ENCODE data around the gene RPAP3. TPM values are rescaled to one million over a fixed set of nuclear protein-coding genes. Genes with fewer than 3 reads are reported as not detected.
"Not testable (repeated sequence)": the region's sequence is repeated elsewhere in the genome, so short reads cannot be mapped to it uniquely, and the experiment has no call there.

Gene RPAP3
- total RNA-seq, 1 experiment from 2014 or later: 19.5 TPM

DNA sequence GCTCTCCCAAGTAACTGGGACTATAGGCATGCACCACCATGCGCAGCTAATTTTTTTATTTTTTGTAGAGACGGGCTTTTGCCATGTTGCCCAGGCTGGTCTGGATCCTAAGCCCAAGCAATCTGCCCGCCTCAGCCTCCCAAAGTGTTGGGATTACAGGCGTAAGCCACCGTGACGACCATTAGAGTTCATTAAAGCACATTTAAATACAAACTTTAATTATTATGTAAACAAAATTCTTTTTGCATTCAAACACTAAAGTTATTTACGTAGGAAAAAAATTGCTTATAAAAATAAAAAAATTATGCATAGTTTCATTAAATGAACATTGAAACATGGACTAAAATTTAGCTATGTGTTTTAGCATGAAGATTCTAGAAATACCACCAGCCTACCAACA lies 7.2 kb downstream of the RPAP3 start:
- H3K27me3 ChIP-seq (ENCODE audit: control insufficient read depth, insufficient read depth, low read length): no peaks in the 10 kb centered on the region
- no peak for DNase-seq
- peaks cover 3% of the 10 kb centered on the region for H3K36me3 ChIP-seq (replicated peaks; ENCODE audit: control insufficient read depth, insufficient read depth, low read length)
- no peak overlapping the region for H3K4me3 ChIP-seq (ENCODE audit: insufficient read depth, low read depth, low read length)

DNA sequence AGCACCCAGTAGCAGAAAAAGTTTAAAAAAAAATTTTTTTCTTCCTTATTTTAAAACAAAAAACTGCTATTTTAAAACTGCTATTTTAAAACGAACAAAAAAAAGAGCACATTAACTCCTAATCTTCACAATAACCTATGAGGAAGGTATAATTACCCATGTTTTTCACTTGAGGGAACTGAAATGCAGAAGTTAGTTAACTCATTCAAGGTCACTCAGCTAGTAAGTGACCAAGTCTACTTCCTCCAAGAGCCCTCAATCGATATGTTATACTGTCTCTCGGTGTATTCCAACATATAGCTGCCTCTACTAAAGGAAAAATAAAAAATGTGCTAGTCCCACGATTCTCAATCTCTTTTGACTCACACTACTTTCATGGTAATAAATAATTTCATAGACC lies 7.8 kb downstream of the RPAP3 start:
- H3K4me3 ChIP-seq (ENCODE audit: insufficient read depth, low read depth, low read length): no peak overlapping the region
- H3K27me3 ChIP-seq (ENCODE audit: control insufficient read depth, insufficient read depth, low read length): no peaks in the 10 kb centered on the region
- DNase-seq: no peak
- H3K36me3 ChIP-seq (replicated peaks; ENCODE audit: control insufficient read depth, insufficient read depth, low read length): peaks cover 3% of the 10 kb centered on the region

DNA sequence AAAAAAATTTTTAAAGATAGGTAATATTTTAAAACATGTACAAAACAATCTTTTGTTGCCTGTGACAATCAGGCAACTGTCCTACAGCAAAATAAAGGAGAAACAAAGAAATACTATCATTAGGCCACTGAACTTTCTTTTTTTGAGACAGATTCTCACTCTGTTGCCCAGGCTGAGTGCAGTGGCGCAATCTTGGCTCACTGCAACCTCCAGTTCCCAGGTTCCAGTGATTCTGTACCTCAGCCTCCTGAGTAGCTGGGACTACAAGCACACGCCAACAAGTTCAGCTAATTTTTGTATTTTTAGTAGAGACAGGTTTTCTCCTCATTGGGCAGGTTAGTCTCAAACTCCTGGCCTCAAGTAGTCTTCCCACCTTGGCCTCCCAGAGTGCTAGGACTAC lies 16.6 kb downstream of the RPAP3 start:
- H3K4me3 ChIP-seq (ENCODE audit: insufficient read depth, low read depth, low read length): no peak overlapping the region
- no peaks in the 10 kb centered on the region; the same call in 1 of the 2 replicates for H3K36me3 ChIP-seq (replicated peaks; ENCODE audit: control insufficient read depth, insufficient read depth, low read length)
- no peaks in the 10 kb centered on the region for H3K27me3 ChIP-seq (ENCODE audit: control insufficient read depth, insufficient read depth, low read length)
- no peak for DNase-seq

DNA sequence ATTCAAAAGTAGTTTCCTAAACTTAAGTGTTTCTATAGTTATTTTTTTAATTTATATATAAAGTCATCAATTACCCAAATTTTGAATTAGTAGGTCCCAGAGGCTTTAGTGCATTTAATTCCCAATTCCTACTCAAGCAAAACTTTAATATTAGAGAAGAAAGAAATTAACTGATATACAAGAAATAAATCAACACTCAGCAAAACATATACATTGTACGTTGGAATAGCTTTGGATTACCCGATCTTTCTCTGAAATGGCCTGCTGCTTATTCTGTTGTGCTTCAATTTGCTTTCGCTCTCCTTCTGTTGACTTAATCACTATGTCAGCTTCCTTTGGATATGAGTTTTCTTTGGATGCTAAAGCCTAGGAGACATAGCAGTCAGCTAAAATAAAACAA lies 18.2 kb downstream of the RPAP3 start:
- Histone ChIP-seq H3K36me3 (replicated peaks; ENCODE audit: control insufficient read depth, insufficient read depth, low read length) (no peaks in the 10 kb centered on the region; the same call in 1 of the 2 replicates), H3K27me3 (ENCODE audit: control insufficient read depth, insufficient read depth, low read length) (no peaks in the 10 kb centered on the region), H3K4me3 (ENCODE audit: insufficient read depth, low read depth, low read length) (no peak overlapping the region)
- DNase-seq: no peak

DNA sequence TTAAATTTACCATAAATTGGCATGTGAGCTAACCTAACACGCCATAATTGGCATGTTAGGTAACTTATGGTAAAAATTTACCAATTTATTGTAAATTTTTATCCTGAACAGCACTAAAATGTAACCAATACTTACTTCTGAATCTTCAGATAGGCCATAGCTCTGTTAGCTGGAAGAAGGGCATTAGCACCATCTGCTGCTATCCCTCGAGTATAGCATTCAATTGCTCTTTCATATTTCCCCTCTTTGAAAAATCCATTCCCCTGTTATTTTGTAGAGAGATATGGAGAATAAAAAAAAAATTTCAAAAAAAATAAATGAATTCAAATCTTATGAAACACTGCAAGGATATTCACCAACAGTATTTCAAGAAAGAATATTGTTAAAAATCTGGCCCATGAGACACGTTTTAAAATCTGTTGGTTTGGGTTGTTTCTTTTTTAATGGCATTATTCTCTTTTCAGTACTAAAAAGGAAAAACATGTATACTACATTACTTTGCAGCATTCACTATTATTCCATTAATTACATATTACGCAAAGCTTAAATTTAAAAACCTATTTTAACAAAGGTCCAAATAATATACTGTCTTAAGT lies 19.1 kb downstream of the RPAP3 start:
- H3K27me3 ChIP-seq (ENCODE audit: control insufficient read depth, insufficient read depth, low read length): no peaks in the 10 kb centered on the region
- peak; percentile 36 for DNase-seq
- no peaks in the 10 kb centered on the region; the same call in 1 of the 2 replicates for H3K36me3 ChIP-seq (replicated peaks; ENCODE audit: control insufficient read depth, insufficient read depth, low read length)
- H3K4me3 ChIP-seq (ENCODE audit: insufficient read depth, low read depth, low read length): no peak overlapping the region

DNA sequence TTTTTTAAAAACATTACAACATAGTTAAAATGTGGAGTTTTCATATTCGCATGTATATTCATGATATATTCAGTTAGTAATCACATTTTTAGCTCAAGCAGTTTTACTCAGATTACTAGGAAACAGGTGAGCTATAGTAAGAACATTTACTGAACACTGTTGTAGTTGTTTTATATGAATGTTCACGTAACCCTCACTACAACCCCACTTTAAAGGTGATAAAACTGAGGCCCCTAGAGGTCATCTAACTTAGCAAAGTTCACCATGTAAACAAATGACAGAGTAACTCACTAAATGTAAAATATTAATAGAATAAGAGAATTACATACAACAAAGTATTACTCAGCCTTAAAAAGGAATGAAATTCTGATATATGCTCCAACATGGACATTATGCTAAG lies 26.0 kb downstream of the RPAP3 start:
- H3K36me3 ChIP-seq (replicated peaks; ENCODE audit: control insufficient read depth, insufficient read depth, low read length): no peaks in the 10 kb centered on the region; the same call in 1 of the 2 replicates
- H3K4me3 ChIP-seq (ENCODE audit: insufficient read depth, low read depth, low read length): no peak overlapping the region
- no peak for DNase-seq
- no peaks in the 10 kb centered on the region for H3K27me3 ChIP-seq (ENCODE audit: control insufficient read depth, insufficient read depth, low read length)

DNA sequence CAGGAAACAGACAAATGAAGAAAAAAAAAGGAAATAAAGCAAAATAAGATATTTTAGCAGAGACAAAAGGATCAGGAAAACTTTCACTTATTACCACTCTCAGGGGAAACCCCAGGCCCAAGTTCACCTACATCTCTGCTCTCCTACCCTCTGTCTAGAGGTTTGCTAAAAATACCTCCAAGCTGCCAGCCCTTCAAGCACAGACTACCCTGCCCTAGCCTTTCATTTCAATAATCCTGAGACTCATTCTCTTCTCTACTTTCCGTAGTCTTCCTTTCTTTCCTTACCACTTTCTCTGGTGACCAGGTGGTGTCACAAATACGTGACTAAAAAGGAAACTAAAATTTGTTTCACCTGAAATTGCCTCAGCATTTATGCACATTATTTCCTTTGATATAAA lies 33.8 kb downstream of the RPAP3 start:
- H3K36me3 ChIP-seq (replicated peaks; ENCODE audit: control insufficient read depth, insufficient read depth, low read length): peaks cover 3% of the 10 kb centered on the region
- H3K4me3 ChIP-seq (ENCODE audit: insufficient read depth, low read depth, low read length): no peak overlapping the region
- no peaks in the 10 kb centered on the region for H3K27me3 ChIP-seq (ENCODE audit: control insufficient read depth, insufficient read depth, low read length)
- no peak for DNase-seq

DNA sequence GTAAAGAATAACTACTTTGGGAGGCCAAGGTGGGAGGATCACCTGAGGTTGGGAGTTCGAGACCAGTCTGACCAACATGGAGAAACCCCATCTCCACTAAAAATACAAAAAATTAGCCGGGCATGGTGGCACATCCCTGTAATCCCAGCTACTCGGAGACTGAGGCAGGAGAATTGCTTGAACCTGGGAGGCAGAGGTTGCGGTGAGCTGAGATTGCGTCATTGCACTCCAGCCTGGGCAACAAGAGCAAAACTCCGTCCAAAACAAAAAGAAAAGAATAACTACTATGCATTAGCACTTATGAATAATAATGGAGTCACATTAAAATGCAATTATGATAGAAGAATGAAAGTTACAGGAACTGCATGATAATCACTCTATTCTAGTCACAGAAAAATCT lies 37.9 kb downstream of the RPAP3 start:
- H3K4me3 ChIP-seq (ENCODE audit: insufficient read depth, low read depth, low read length); H3K36me3 ChIP-seq (replicated peaks; ENCODE audit: control insufficient read depth, insufficient read depth, low read length); H3K27me3 ChIP-seq (ENCODE audit: control insufficient read depth, insufficient read depth, low read length); DNase-seq: not testable (repeated sequence)

DNA sequence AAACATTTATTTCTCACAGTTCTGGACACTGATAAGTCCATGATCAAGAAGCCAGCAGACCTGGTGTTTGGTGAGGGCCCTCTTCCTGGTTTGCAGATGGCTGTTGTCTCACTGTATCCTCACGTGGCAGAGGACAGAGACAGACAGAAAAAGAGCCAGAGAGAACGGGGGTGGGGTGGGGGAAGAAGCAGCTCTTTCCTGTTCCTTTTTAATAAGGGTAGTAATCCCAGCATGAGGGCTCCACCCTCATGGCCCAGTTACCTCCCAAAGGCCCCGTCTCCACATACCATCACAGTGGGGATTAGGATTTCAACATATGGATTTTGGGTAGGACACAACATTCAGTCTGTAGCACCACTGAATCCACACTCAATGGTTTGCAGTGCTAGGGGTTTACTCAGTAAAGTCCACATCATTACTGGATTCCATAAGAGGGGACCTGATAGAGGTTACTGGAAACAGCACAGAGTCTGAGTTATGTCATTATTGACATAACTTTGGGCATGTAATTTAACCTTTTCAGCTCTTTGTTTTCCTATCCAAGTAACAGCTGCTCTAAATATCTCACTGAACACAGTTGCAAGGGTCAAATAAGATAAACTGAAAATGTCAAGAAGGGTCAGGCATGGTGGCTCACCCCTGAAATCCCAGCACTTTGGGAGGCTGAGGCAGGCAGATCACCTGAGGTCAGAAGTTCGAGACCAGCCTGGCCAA lies 53.2 kb downstream of the RPAP3 start:
- no peak for DNase-seq
- no peak overlapping the region for H3K4me3 ChIP-seq (ENCODE audit: insufficient read depth, low read depth, low read length)
- H3K27me3 ChIP-seq (ENCODE audit: control insufficient read depth, insufficient read depth, low read length): no peaks in the 10 kb centered on the region

DNA sequence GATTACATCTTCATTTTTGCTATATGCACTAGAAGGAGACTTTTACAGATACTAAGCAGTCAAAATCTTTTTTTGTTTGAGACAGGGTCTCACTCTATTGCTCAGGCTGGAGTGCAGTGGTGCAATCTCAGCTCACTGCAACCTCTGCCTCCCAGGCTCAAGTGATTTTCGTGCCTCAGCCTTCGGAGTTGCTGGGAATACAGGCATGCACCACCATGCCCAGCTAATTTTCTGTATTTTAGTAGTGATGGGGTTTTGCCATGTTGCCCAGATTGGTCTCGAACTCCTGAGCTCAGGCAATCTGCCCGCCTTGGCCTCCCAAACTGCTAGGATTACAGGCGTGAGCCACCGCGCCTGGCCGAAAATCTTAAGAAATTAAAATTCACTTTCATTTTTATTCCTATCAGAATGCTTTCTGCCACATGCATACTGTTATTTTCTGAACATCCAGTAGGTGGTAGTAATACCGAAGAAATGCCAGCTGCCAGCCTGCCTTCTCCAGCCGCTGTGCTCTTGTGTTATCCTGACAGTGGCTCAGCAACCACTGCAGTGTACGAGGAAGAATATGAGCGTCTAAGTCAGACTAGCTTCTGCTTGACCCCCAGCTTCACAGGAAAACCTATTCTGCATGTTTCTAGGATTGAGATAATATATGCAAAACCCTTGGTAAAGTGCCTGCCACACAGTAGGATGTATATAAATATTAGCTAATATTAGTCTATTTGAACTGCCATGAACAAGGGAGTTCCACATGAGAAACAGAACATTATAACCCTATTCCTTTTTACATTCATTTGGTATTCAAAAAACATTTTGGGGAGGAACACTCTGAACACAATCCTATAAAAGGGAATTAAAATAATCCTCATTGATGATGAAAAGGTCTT lies 54.2 kb downstream of the RPAP3 start:
- no peaks in the 10 kb centered on the region for H3K36me3 ChIP-seq (replicated peaks; ENCODE audit: control insufficient read depth, insufficient read depth, low read length)
- peak; percentile 10 for DNase-seq
- no peaks in the 10 kb centered on the region for H3K27me3 ChIP-seq (ENCODE audit: control insufficient read depth, insufficient read depth, low read length)
- no peak overlapping the region for H3K4me3 ChIP-seq (ENCODE audit: insufficient read depth, low read depth, low read length)

More for the DNA sequence above, 53.2 kb downstream of the RPAP3 start:
- H3K36me3 ChIP-seq (replicated peaks; ENCODE audit: control insufficient read depth, insufficient read depth, low read length): no peaks in the 10 kb centered on the region

DNA sequence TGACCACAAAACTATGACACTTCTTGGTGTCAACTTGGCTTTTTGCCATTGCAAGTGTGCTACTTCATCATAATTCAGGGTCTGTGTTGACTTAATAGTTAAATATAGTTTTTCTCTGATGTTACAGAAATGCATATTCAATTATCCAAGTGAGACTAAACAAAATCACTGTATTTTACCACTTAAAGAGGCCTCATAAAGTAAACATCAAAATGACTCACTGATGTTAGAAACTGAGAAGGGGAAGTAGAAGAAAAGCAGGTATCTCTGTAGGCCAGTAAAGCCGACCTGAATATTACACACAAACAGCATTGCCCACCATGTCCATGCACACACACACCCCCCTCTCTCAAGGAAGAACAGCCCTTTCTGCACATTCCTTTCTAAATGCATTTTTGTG lies 55.4 kb downstream of the RPAP3 start:
- H3K36me3 ChIP-seq (replicated peaks; ENCODE audit: control insufficient read depth, insufficient read depth, low read length): no peaks in the 10 kb centered on the region
- DNase-seq: no peak

DNA sequence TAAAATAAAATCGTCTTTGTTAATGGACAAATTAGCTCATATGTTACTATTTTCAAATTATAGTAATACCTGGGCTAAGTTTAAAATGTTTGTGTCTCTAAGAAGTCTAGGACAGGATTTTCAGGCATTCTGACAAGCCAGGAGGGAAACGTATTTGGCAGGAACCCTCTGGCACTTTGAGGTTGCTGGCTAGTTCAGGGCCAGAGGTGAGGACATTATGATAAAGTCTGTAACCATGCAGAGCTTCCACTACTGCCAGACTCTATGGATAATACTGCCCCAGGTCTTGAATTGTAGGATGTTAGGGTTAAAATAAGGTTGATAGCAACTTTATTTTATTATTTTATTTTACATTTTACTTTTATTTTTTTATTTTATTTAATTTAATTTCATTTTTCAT lies 56.4 kb downstream of the RPAP3 start:
- Histone ChIP-seq H3K36me3 (replicated peaks; ENCODE audit: control insufficient read depth, insufficient read depth, low read length) (no peaks in the 10 kb centered on the region), H3K4me3 (ENCODE audit: insufficient read depth, low read depth, low read length) (no peak overlapping the region), H3K27me3 (ENCODE audit: control insufficient read depth, insufficient read depth, low read length) (no peaks in the 10 kb centered on the region)
- DNase-seq: no peak

More for the DNA sequence above, 55.4 kb downstream of the RPAP3 start:
- Histone ChIP-seq H3K4me3 (ENCODE audit: insufficient read depth, low read depth, low read length) (no peak overlapping the region), H3K27me3 (ENCODE audit: control insufficient read depth, insufficient read depth, low read length) (no peaks in the 10 kb centered on the region)

DNA sequence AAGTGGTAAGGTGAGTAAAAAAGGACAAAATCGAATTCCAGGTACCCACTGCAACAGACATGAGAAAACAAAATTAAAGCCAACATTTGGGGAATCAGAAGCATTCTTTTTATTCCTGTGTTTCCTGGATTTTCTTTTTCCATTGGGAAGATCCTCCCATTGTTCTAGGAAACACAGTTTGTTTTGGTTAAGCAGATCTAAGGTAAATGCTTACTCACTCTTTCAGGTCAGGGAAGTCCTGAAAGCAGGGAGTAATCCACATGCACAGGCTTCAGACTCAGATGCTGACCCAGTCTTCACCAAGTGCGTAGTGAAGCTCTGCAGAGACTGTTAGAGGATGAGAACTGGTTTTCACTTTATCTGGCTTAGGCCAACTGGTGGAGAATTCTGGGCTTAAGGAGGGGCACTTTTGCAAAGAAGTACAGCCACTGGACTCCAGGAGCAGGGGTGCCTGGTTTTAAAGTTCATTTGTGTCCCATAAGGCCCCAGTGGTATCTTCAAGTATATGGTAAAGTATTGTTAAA lies 57.7 kb downstream of the RPAP3 start:
- DNase-seq: no peak
- Histone ChIP-seq H3K4me3 (ENCODE audit: insufficient read depth, low read depth, low read length) (no peak overlapping the region), H3K36me3 (replicated peaks; ENCODE audit: control insufficient read depth, insufficient read depth, low read length) (no peaks in the 10 kb centered on the region), H3K27me3 (ENCODE audit: control insufficient read depth, insufficient read depth, low read length) (no peaks in the 10 kb centered on the region)

DNA sequence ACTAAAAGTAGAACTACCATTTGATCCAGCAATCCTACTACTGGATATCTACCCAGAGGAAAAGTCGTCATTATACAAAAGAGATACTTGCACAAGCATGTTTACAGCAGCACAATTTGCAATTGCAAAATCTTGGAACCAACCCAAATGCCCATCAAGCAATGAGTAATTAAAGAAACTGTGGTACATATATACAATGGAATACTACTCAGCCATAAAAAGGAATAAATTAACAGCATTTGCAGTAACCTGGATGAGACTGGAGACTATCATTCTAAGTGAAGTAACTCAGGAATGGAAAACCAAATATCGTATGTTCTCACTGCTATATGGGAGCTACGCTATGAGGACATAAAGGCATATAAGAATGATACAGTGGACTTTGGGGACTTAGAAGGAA lies 63.5 kb downstream of the RPAP3 start:
- not testable (repeated sequence) for H3K36me3 ChIP-seq (replicated peaks; ENCODE audit: control insufficient read depth, insufficient read depth, low read length); H3K27me3 ChIP-seq (ENCODE audit: control insufficient read depth, insufficient read depth, low read length); H3K4me3 ChIP-seq (ENCODE audit: insufficient read depth, low read depth, low read length); DNase-seq
